GM18861 (cell line): ENCODE measurements around the gene F8.
A peak's percentile ranks its signal among the peaks of the same experiment; 100 is the strongest.
"Not testable (repeated sequence)": the region's sequence is repeated elsewhere in the genome, so short reads cannot be mapped to it uniquely, and the experiment has no call there.

ENCODE experiments used
- ATAC-seq: cut with Tn5 transposase; IDR thresholded peaks from one replicate; pipeline ENCODE4 v1.9.1; 2021; ENCODE audit not compliant: unreplicated experiment

Gene F8

GRCh38 chrX:154987940-154988339 lies 34.6 kb downstream of the F8 start:
- ATAC-seq, result no peak

- ATAC-seq, result no peak
These were observed 35.5 kb downstream of the F8 start for GRCh38 chrX:154986826-154987575.

DNA sequence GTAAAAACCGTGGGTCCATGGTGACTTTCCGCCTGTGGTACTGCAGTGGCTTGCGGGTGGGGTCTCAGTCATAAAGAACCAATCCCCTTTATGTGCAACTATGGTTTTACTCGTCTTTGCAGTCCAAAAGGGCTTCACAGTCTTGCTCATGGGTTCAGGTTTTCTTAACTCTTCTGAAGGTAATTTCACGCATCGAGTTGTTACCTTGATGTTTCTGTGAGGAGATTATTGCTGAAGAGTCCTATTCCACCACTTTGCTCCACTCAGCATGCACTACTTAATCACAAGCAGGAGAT lies 41.5 kb downstream of the F8 start:
- no peak for ATAC-seq

DNA sequence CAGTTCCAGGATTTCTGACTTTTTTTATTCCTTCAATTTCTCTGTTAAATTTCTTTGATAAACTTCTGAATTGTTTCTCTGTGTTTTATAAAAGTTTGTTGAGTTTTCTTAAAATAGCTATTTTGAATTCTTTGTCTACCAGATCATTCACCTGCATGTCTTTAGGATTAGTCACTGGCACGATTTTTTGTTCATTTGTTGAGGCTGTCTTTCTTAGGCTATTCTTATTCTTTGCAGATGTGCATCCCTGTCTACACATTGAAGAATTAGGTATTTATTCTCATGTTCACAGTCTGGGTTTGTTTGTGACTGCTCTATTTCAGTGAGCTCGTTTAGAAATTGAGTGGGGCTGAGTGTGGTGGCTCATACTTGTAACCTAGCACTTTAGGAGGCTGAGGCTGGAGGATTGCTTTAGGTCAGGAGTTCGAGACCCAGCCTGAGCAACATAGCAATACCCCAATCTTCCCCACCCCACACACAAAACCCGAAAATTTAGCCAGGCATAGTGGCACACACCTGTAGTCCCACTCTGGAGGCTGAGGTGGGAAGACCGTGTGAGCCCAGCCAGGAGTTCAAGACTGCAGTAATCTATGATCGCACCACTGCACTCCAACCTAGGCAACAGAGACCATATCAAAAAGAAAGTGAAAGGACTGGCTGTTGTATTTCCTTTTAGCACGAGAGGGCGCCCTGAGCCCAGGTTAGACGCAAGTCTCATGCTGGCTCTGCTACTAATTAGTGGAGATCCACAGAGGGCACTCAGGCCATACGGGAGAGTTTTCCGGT lies 42.0 kb downstream of the F8 start:
- peak; percentile 100 for ATAC-seq

DNA sequence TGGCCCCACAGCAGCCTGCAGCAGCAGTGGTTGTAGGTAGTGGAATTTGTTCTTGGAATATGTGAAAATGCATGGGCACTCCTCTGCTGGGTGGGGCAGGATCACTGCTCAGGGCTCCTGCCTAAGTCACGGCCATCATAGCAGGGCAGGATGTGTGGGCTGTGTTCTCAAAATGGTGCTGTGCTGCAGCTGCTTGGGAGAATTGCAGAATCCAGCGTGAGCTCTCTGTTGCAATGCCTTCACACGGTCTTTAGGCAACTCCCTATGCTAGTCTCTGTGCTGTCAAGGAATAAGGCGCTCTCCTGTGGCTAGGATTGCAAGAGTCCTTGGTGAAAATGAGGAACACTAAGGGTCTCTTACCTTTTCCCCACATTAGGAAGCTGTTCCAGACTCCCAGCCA lies 42.9 kb downstream of the F8 start:
- ATAC-seq, result no peak

DNA sequence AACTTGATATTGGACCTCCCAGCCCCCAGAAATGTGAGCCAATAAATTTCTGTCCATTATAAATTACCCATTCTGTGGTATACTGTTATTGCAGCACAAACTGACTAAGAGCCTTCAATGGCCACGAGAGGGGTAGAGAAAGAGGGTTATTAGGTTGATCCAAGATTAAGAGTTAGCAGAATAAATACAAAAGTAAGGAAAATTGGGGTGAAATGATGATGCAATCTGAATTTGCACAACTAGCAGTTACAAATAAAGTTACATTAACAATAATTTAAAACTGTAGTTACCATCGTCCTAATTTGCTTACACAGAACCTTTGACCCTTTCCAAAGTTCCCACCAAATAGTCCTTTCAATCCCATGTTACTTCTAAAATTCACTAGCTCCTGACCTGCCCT lies 54.2 kb downstream of the F8 start:
- ATAC-seq, result no peak

GRCh38 chrX:154967603-154968002 lies 54.9 kb downstream of the F8 start:
- no peak for ATAC-seq

GRCh38 chrX:154961947-154962346 lies 60.6 kb downstream of the F8 start:
- ATAC-seq, result no peak

DNA sequence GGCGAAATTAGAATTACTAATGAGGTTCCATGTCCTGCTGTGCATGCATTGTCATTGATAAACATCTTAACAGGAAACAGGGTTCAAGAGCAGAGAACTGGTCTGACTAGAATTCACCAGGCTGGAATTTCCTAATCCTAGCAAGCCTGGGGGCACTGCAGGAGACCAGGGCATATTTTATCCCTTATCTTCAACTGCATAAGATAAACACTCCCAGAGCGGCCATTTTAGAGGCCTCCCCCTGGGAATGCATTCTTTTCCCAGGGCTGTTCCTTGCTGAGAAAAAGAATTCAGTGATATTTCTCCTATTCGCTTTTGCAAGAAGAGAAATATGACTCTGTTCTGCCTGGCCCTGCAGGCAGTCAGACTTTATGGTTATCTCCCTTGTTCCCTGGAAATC lies 66.7 kb downstream of the F8 start:
- ATAC-seq, result not testable (repeated sequence)

GRCh38 chrX:154939265-154939664 lies 83.3 kb downstream of the F8 start:
- not testable (repeated sequence) for ATAC-seq

- ATAC-seq, result not testable (repeated sequence)
These were observed 97.8 kb downstream of the F8 start for GRCh38 chrX:154924771-154925170.

DNA sequence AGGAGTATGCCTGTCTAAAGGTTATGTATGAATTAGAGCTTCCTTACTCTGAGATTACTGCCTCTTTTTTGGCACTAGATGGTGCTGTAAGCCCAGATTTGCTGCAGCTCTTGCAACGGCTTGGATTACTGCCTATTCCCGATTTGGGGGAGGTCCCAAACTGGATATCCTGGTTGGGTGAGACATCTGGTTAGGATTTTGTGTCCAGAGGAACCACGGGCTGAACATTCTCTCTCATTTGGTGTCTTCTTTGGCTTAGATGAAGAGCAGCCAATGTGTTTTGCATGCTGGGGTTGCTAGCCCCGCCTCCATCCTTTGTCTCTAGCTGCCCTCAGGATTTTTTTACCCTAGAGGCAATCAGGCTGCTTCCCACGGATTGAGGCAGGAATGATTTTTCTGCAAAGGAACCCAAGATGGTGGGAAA lies 104.5 kb downstream of the F8 start:
- peak; percentile 68 for ATAC-seq

GRCh38 chrX:154914052-154914451 lies 108.5 kb downstream of the F8 start:
- no peak for ATAC-seq

- ATAC-seq, result not testable (repeated sequence)
These were observed 112.0 kb downstream of the F8 start for GRCh38 chrX:154910528-154910927.

DNA sequence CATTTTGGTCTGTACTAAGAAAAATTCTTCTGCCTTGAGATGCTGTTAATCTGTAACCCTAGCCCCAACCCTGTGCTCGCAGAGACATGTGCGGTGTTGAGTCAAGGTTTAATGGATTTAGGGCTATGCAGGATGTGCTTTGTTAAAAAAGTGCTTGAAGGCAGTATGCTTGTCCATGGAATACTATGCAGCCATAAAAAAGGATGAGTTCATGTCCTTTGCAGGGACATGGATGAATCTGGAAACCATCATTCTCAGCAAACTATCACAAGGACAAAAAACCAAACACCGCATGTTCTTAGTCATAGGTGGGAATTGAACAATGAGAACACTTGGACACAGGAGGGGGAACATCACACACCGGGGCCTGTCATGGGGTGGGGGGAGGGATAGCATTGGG lies 112.5 kb downstream of the F8 start:
- ATAC-seq, result not testable (repeated sequence)

DNA sequence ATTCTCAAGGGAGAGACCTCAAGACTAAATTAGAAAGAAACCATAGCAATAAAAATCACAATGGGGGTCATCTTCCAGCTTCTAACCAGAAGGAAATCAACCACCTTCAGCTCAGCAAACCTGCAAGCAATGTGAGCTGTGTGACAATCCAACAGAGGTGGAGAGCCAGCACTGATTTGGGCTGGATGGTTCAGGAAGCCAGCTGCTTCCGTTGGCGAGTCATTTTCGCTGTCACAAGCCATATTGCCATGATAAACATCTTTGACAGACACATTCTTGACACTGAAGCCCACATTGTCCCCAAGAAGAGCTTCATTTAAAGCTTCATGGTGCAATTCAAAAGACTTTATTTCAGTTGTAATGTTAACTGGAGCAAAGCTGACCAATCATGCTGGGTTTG lies 113.7 kb downstream of the F8 start:
- no peak for ATAC-seq

GRCh38 chrX:154902408-154902807 lies 120.1 kb downstream of the F8 start:
- no peak for ATAC-seq

GRCh38 chrX:154900323-154900722 lies 122.2 kb downstream of the F8 start:
- ATAC-seq, result no peak

GRCh38 chrX:154892296-154892695 lies 130.2 kb downstream of the F8 start:
- no peak for ATAC-seq

DNA sequence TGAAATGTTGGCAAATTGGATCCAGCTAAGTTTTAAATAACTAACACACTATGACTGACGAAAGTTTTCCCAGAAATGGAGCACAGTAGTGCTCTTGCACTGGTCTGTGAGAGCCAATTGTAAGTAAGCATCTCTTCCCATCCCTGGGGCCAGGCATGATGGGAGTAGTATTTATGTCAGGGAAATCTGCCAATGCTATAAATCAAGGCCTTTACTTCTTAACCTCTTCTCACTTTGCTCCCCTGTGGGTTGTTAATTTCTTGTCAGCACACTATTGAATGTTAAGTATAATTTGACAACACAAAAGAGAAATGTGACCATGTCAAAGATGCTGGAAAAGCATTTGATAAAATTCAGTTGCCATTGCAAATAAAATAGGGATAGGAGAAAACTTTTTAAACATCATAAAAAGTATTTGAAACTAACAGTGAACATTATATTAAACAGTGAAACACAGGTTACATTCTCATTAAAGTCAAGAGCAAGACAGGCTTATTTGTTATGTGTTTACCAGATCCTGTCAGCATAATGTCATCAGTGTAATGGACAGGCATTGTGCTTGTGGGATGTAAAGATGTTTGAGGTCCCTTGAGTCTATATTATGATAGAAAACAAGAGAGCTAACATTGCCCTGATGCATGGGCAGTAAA lies 131.4 kb downstream of the F8 start:
- ATAC-seq, result no peak

- peak; percentile 42 for ATAC-seq
These were observed 135.7 kb downstream of the F8 start for GRCh38 chrX:154886789-154887221.
